ENCODE measurements around the gene INSR. TPM values are rescaled to one million over a fixed set of nuclear protein-coding genes. Genes with fewer than 3 reads are reported as not detected.

The INSR gene
- total RNA-seq, 1 experiment from 2014 or later = 2.5 TPM

DNA sequence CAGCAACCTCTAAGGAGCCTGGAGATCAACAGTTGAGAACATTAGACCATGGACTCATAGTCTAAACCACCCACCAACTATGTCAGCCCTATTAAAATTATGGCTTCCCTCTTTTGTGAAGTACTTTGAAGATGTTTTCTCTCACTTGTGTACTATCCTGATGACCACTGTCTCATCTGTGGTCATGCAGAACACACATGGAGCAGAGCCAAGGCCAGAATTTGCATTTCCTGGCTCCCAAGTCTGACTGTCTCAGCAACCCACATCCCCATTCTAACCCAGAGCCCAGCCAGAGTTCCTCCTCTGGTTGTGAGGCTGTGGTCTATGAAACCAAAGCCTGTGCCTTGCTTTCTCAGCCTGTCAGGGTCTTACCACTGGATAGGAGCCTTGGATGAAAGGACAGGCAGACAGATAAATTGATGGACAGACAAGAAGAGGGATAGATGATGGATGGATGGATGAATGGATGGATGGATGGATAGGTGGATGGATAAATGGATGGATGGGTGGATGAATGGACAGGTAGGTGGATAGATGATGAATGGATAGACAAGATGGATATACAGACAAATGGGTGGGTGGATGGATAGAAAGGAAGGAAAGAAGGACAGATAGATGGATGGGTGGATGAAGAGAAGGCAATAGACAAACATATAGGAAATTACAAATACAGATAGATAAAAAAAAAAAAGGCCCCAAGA is 189.3 kb downstream of the INSR start:
- ChIA-PET CTCF (no interaction called here), POLR2A (no interaction called here)
- no TSS peak for BruUV-seq (replicated peaks)
- Histone ChIP-seq H3K27me3 (ENCODE audit: control insufficient read depth, insufficient read depth, low read length) (no peaks in the 10 kb centered on the region), H3K27ac (ENCODE audit: low read length) (no peak overlapping the region), H3K4me3 (ENCODE audit: low read depth in 2 of 2, low read length in 2 of 2) (no peak overlapping the region), H3K9me3 (ENCODE audit: control insufficient read depth, insufficient read depth, low read depth, low read length) (no peaks in the 10 kb centered on the region), H3K4me1 (ENCODE audit: control insufficient read depth, insufficient read depth, low read length) (no peaks in the 10 kb centered on the region), H3K36me3 (ENCODE audit: control insufficient read depth, insufficient read depth, low read length) (no peaks in the 10 kb centered on the region)
- in situ Hi-C loops (cut with HindIII; ENCODE audit: low pct_unique_long_range_greater_than_20kb, low sequenced_read_pairs) = no loop called here
- intact Hi-C loops (cut with micrococcal nuclease; ENCODE audit: unreplicated experiment) = no loop called here
- DNase-seq (ENCODE audit: low read depth, low spot score) = no peak
- ATAC-seq = no peak
- TF ChIP-seq SIN3A (IDR thresholded peaks at IDR 0.05; ENCODE audit: borderline replicate concordance, insufficient read depth, low read depth, low read length) = no peak
- TF ChIP-seq TCF7L2 (IDR thresholded peaks at IDR 0.05; ENCODE audit: low read depth, low read length) = no peak

DNA sequence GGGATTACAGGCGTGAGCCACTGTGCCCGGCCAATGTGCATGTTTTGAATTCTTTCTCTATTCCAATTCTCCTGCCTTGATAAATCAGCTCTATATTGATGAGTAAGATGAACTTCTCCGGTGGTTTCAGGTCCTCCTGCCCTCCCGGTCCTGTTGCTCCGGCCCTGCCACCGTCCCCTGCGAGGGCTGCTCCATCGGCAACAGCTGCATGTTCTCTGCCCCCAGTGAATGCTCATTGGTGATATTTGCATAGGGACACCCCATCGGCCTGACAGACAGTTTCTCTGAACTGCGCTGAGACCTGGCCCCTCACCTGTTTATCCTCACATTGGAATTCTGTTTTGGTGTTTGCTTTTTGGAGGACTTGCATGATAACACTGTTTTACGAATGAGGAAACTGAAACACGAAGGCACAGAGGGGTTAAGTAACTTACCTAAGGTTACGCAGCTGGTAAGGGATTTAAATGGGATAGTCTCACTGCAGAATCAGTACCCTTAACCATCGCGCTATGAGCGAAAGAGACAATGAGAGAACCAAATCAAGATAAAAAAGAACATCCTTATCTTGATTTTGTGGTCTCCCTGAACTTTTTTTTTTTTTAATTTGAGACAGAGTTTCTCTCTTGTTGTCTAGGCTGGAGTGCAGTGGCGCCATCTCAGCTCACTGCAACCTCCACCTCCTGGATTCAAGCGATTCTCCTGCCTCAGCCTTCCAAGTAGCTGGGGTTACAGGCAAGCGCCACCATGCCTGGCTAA is 192.5 kb downstream of the INSR start:
- POLR2A ChIA-PET = interaction anchor here (0.5 kb wide), 1 partner anchor 25 kb away, joined by 7 read pairs; no protein-coding TSS in a partner anchor
- CTCF ChIA-PET = interaction anchor here (0.7 to 1.0 kb wide), 2 partner anchors 239 to 666 kb away, joined by 5 to 12 read pairs; no protein-coding TSS in a partner anchor
- Histone ChIP-seq H3K27ac (ENCODE audit: low read length) (no peak overlapping the region), H3K4me3 (ENCODE audit: low read depth in 2 of 2, low read length in 2 of 2) (no peak overlapping the region), H3K27me3 (ENCODE audit: control insufficient read depth, insufficient read depth, low read length) (no peaks in the 10 kb centered on the region), H3K9me3 (ENCODE audit: control insufficient read depth, insufficient read depth, low read depth, low read length) (no peaks in the 10 kb centered on the region; the same call in 1 of the 2 replicates), H3K4me1 (ENCODE audit: control insufficient read depth, insufficient read depth, low read length) (no peaks in the 10 kb centered on the region; the same call in 1 of the 2 replicates), H3K36me3 (ENCODE audit: control insufficient read depth, insufficient read depth, low read length) (no peaks in the 10 kb centered on the region)
- DNase-seq (ENCODE audit: low read depth, low spot score) (no peak), ATAC-seq (no peak)
- no peak for TF ChIP-seq POLR2AphosphoS5 (IDR thresholded peaks at IDR 0.05; ENCODE audit: low read depth, low read length)
- no TSS peak for BruUV-seq (replicated peaks)
- in situ Hi-C loops (cut with HindIII; ENCODE audit: low pct_unique_long_range_greater_than_20kb, low sequenced_read_pairs) (no loop called here), intact Hi-C loops (cut with micrococcal nuclease; ENCODE audit: unreplicated experiment) (loop anchor here (2.0 kb wide), 1 partner anchor 239 kb away; no protein-coding TSS in a partner anchor)

DNA sequence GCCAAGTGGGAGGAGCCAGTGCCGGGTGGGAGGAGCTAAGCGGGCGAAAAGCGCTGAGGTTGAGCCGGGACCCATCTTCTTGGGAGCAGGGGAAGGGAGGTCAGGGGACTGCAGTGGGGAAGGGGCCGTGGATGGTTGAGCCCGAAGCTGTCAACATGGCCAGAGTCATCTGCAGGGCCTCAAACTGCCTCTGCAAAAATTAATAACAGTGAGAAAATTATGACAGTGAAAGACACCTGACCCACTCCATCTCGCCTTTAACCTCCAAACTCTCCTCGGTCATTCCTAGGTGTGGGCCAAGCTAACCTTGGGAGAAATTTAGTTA is 194.7 kb downstream of the INSR start:
- Histone ChIP-seq H3K4me1 (ENCODE audit: control insufficient read depth, insufficient read depth, low read length) (no peaks in the 10 kb centered on the region; the same call in 1 of the 2 replicates), H3K27ac (ENCODE audit: low read length) (peak overlapping the region; percentile 89), H3K4me3 (ENCODE audit: low read depth in 2 of 2, low read length in 2 of 2) (peak overlapping the region; percentile 66 to 71), H3K9me3 (ENCODE audit: control insufficient read depth, insufficient read depth, low read depth, low read length) (peaks cover 3% of the 10 kb centered on the region; the same call in 1 of the 2 replicates), H3K27me3 (ENCODE audit: control insufficient read depth, insufficient read depth, low read length) (no peaks in the 10 kb centered on the region), H3K36me3 (ENCODE audit: control insufficient read depth, insufficient read depth, low read length) (no peaks in the 10 kb centered on the region)
- TF ChIP-seq TCF7L2 (IDR thresholded peaks at IDR 0.05; ENCODE audit: low read depth, low read length) (no peak), POLR2AphosphoS5 (IDR thresholded peaks at IDR 0.05; ENCODE audit: low read depth, low read length) (no peak), SIN3A (IDR thresholded peaks at IDR 0.05; ENCODE audit: borderline replicate concordance, insufficient read depth, low read depth, low read length) (no peak)
- TF ChIP-seq, protein P1, sequence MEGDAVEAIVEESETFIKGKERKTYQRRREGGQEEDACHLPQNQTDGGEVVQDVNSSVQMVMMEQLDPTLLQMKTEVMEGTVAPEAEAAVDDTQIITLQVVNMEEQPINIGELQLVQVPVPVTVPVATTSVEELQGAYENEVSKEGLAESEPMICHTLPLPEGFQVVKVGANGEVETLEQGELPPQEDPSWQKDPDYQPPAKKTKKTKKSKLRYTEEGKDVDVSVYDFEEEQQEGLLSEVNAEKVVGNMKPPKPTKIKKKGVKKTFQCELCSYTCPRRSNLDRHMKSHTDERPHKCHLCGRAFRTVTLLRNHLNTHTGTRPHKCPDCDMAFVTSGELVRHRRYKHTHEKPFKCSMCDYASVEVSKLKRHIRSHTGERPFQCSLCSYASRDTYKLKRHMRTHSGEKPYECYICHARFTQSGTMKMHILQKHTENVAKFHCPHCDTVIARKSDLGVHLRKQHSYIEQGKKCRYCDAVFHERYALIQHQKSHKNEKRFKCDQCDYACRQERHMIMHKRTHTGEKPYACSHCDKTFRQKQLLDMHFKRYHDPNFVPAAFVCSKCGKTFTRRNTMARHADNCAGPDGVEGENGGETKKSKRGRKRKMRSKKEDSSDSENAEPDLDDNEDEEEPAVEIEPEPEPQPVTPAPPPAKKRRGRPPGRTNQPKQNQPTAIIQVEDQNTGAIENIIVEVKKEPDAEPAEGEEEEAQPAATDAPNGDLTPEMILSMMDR (IDR thresholded peaks at IDR 0.05) = no peak
- TF ChIP-seq, protein P2, sequence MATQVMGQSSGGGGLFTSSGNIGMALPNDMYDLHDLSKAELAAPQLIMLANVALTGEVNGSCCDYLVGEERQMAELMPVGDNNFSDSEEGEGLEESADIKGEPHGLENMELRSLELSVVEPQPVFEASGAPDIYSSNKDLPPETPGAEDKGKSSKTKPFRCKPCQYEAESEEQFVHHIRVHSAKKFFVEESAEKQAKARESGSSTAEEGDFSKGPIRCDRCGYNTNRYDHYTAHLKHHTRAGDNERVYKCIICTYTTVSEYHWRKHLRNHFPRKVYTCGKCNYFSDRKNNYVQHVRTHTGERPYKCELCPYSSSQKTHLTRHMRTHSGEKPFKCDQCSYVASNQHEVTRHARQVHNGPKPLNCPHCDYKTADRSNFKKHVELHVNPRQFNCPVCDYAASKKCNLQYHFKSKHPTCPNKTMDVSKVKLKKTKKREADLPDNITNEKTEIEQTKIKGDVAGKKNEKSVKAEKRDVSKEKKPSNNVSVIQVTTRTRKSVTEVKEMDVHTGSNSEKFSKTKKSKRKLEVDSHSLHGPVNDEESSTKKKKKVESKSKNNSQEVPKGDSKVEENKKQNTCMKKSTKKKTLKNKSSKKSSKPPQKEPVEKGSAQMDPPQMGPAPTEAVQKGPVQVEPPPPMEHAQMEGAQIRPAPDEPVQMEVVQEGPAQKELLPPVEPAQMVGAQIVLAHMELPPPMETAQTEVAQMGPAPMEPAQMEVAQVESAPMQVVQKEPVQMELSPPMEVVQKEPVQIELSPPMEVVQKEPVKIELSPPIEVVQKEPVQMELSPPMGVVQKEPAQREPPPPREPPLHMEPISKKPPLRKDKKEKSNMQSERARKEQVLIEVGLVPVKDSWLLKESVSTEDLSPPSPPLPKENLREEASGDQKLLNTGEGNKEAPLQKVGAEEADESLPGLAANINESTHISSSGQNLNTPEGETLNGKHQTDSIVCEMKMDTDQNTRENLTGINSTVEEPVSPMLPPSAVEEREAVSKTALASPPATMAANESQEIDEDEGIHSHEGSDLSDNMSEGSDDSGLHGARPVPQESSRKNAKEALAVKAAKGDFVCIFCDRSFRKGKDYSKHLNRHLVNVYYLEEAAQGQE (IDR thresholded peaks at IDR 0.05; ENCODE audit: insufficient read depth in 1 of 2, low read depth in 2 of 2, low read length in 1 of 2) = no peak
- in situ Hi-C loops (cut with HindIII; ENCODE audit: low pct_unique_long_range_greater_than_20kb, low sequenced_read_pairs) = no loop called here
- CTCF ChIA-PET = interaction anchor here (0.9 kb wide), 1 partner anchor 268 kb away, joined by 4 read pairs; no protein-coding TSS in a partner anchor
- ATAC-seq = no peak
- intact Hi-C loops (cut with micrococcal nuclease; ENCODE audit: unreplicated experiment) = no loop called here
- POLR2A ChIA-PET = interaction anchor here (0.5 to 0.7 kb wide), 4 partner anchors 30 to 1106 kb away, joined by 3 to 11 read pairs (median 4); partner anchors contain the start of gene ZNF557
- DNase-seq (ENCODE audit: low read depth, low spot score) = no peak
- no TSS peak for BruUV-seq (replicated peaks)

All from Panc1 (cell line).